Esophagus muscularis mucosa (tissue), 4 donors: Measurements from ENCODE around the gene SRP14.

ENCODE experiments used
- CTCF ChIP-seq, 3 experiments: fragments of 200-600 bp in 2 of 3; fragments of 450-650 bp in 1 of 3; sonication (generic) in 2 of 3; IDR thresholded peaks; one replicate each; pipeline ENCODE4 v1.5.1; 2017 to 2019; ENCODE audit warnings: antibody characterized with exemption in 3 of 3, mild to moderate bottlenecking in 2 of 3, moderate library complexity in 1 of 3
- EP300 ChIP-seq: sonication (generic); formaldehyde crosslinking; IDR thresholded peaks from one replicate; pipeline ENCODE4 v1.6.1; 2017; ENCODE audit warnings: antibody characterized with exemption
- POLR2AphosphoS5 ChIP-seq, 2 donors: sonication (generic); formaldehyde crosslinking; IDR thresholded peaks; one replicate each; pipeline ENCODE4 v1.6.1; 2017; ENCODE audit warnings: antibody characterized with exemption in 2 of 2

DNA sequence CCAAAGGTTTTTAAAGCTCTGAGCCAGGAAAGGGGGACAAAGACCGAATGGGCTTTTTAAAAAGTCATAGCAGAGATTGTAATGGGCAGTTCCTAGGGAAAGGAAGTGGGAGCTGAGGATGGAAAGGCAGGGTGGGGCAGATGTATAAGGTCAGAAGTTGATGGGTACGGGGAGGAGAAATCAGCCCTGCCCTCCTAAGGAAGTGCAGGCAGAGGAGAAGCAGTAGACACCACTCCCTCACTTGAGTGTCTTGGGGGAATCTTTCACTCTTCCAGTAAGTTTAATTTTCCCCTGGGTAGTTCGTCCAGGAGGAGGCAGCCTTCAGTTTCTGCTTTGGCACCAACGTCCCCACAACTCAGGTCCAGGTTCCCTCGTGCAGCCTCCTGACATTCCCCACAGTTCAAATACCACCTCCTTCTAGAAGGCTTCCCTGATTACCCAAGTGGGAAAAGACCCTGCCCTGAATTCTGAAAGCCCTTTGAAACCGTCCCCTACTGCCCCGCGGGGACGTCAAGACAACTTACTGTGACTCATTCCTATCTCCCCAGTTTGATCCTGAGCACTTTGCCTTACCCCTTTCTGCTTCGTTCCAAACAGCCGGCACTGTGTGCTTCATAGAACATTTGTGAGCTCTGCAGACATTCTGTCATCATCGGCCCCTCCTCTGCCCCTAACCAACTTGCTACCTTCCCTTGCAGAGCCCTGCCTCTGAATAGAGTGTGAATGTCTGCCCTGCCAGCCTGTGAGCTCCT lies 14.3 kb upstream of the SRP14 start:
- TF ChIP-seq POLR2AphosphoS5 (IDR thresholded peaks at IDR 0.05) (no peak), CTCF (IDR thresholded peaks at IDR 0.05) (no peak), EP300 (no peak)
